Activated effector memory CD4-positive, alpha-beta T cell treated with Interleukin-2 at 50 U/mL for 16 hours (primary cell): ENCODE measurements around the gene PTH2R.
"Not testable (repeated sequence)": the region's sequence is repeated elsewhere in the genome, so short reads cannot be mapped to it uniquely, and the experiment has no call there.

Source experiments
- DNase-seq: peaks from one replicate; pipeline ENCODE4 v3.0.0-alpha.2; 2020

Gene PTH2R

DNA sequence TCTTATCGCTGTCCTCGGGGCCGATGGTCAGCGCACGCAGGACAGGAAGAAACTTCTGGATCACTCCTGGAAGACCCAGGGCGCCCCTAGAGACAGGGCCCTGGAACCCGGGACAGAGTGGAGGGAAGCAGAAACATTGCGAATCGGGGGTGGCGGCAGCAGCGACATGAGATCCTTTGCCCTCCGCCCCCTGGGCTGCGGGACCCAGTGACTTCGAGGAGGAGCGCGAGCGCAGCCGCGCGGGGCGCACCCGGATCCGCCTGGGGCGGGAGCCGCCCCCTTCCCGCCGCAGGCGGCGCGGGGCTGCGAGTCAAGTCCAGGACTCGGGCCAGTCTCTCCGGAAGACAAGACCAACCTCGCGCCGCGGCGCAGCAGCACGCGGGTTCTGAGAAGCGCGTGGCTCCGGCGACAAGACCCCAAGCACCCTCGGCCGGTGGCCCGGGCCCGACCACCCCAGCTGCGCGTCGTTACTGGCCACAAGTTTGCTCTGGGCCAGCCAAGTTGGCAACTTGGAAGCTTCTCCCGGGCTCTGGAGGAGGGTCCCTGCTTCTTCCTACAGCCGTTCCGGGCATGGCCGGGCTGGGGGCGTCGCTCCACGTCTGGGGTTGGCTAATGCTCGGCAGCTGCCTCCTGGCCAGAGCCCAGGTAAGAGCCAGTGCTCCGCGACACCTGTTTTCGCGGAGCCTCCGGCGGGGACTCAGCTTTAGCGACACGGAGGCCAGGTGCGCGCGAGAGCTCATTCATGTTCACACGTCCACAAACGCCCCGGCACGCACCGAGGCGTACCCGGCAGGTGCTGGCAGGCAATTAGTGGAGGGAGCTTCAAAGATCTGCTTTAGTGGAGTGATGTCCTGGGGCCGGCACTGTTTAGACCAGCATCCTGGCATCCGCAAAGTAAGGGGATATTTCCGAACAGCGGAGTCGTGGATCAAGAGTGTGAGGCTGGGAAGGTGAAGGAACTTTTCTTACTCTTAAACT is at the start of gene PTH2R:
PTH2R (plus strand) TSS at position 319 of the 978 bp plus-strand sequence; CDS start at position 571, 252 bp downstream.
- DNase-seq = no peak

GRCh38 chr2:208356846-208357574 is 49.6 kb upstream of the PTH2R start:
- DNase-seq = no peak

- no peak for DNase-seq
These were observed 47.6 kb upstream of the PTH2R start for GRCh38 chr2:208358758-208359631.

DNA sequence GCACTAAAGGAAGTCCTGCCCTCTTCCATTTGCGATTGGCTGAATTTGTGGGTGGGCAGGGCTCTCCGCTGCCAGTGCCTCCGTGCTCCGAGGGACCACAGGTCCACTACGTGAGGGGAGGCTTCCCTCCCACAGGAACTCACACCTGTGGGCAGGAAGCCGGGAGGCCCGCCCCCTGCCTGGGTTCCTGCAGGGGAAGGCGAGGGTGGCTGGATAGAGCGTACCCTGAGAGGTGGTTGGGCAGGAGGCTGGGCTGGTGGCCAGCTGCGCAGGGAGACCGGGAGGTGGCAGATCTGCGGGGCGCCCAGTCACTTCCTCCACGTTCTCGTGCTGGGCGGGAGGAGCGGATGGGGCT is 47.0 kb upstream of the PTH2R start:
- no peak for DNase-seq

- DNase-seq = no peak
These were observed 46.1 kb upstream of the PTH2R start for GRCh38 chr2:208360259-208361076.

GRCh38 chr2:208361077-208361441 is 45.5 kb upstream of the PTH2R start:
- no peak for DNase-seq

GRCh38 chr2:208363485-208363884 is 43.1 kb upstream of the PTH2R start:
- no peak for DNase-seq

- no peak for DNase-seq
These were observed 40.1 kb upstream of the PTH2R start for GRCh38 chr2:208366215-208367127.

DNA sequence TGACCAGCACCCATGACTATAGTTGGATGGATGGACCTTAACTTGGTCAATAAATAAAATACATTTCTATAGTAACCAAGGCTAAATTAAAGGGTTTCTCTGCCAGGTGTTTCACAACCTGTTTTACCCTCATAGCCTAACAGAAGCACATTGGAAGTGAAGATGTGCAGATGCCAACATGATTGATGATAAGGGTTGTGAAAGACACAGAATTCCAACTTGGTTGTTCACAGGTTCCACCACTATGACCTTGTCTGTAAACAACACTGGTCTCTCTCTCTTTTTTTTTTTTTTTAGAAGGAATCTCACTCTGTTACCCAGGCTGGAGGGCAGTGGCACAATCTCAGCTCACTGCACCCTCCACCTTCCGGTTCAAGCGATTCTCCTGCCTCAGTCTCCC is 37.5 kb upstream of the PTH2R start:
- no peak for DNase-seq

- DNase-seq = no peak
These were observed 35.5 kb upstream of the PTH2R start for GRCh38 chr2:208370881-208371633.

DNA sequence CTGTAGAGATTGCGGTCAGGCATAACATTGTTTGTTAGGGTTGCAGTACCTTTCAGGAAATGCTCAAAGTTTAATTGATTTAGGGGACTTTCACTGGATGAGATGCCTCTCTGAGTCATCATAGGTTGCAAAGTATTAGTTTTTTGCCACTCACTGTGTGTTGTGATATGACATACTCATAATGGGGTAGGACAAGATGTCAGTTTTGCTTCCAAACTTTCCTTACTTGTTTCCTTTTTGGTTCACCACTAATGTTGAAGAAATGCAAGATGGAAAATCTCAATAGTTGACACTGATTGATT is 35.0 kb upstream of the PTH2R start:
- DNase-seq = no peak

DNA sequence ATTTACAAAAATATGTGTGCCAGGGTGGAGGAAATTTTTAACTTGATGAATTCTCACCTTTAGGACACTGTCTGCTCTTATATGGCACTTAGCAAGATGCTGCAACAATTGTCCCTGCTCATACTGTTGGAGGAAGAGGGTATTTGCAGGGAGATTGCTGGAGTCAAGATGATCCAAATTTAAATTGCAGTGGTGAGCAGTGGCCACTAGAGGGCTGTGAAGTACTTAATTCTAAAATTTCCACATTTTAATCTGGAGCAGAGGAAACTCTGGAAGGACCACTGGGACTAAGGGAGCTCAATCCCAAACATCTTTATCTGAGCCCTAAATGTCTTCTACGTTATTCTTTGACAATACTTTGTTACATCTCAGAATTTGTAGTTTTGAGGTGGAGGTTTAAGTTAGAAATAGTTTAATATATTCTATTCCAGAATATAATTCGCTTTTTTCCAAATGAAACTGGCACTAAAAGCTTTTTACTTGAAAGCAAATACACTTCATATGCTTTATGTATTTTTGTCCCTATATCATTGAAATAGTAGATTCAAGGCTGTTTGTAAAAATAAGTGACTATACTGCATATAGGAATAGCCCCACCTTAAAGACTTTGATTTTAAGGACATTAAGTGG is 33.0 kb upstream of the PTH2R start:
- DNase-seq = no peak

- no peak for DNase-seq
These were observed 31.0 kb upstream of the PTH2R start for GRCh38 chr2:208375491-208376068.

- not testable (repeated sequence) for DNase-seq
These were observed 29.2 kb upstream of the PTH2R start for GRCh38 chr2:208377344-208377860.

DNA sequence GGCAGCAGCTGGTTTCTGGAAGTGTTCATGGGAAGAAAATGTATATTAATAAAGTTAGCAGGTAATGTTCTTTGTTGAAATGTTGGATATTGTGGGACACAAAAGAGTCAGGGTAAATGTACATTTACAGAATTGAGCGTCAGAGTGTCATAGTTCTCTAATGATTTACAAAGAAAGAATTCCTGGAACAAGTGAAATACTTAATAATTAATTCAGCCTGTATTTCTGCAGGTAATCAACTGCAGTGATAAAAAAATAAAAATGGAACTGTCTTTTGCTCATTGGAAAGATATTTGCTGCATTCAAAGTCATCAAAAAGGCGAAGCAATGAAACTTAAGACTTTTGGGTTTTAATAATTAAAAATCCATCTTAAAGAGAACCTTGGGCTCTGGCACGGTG is 27.4 kb upstream of the PTH2R start:
- DNase-seq = no peak

DNA sequence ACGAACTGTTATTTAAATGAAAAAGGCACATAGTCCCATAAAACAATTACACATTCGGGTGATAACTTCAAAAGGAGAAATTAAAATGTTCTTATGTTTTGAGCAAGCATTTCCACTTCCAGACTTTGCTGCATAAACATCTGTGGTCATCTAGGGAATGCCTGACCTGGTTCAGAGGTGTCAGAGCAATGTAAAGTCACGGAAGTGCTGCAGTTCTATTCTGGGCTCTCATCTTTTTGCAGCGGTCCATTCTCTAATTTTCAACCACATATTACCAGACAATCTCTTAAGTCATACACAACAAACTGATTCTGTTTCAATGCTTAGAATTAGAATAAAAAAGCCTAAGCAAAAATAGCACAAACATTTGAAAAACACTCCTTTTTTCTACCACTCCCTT is 22.0 kb upstream of the PTH2R start:
- no peak for DNase-seq

DNA sequence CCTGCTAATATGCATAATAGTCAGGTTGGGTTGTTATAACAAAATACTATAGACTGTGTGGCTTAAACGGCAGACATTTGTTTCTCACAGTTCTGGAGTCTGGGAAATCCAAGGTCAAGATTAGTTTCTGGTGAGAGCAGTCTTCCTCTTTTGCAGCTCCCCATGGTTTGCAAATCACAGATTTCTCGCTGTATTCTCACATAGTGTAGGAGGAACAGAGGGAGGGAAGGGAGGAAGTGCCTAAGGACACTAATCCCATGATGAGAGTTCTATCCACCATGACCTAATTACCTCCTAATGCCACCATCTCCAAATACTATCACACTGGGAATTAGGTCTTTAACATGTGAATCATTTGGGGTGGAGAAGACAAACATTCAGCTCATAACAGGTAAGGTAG is 20.1 kb upstream of the PTH2R start:
- no peak for DNase-seq

GRCh38 chr2:208389940-208390339 is 16.7 kb upstream of the PTH2R start:
- DNase-seq = no peak

DNA sequence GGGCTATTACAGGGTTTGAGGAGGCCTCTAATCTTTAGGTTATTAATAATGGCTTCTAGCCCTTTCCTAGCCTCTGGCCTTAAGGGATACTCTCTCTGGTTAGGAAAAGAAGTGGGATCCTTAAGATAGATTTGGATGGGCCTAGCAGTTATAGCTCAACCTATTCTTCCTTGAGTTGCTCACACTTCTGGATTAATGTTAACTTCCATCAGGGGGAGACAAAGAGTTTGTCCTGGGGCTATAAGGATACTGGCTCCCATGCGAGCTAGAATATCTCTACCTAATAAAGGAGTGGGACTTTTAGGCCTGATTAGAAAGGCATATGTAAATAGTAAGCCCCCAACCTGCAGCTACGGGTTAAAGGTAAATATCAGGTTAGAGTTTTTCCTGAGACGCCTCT is 14.3 kb upstream of the PTH2R start:
- no peak for DNase-seq
